HK-2 (cell line): Measurements from ENCODE around the gene LHB.
"Not testable (repeated sequence)": the region's sequence is repeated elsewhere in the genome, so short reads cannot be mapped to it uniquely, and the experiment has no call there.

Experiments used
- DNase-seq: peaks from one replicate; pipeline ENCODE4 v3.0.0-alpha.2; 2018; ENCODE audit not compliant: unreplicated experiment

Gene LHB

DNA sequence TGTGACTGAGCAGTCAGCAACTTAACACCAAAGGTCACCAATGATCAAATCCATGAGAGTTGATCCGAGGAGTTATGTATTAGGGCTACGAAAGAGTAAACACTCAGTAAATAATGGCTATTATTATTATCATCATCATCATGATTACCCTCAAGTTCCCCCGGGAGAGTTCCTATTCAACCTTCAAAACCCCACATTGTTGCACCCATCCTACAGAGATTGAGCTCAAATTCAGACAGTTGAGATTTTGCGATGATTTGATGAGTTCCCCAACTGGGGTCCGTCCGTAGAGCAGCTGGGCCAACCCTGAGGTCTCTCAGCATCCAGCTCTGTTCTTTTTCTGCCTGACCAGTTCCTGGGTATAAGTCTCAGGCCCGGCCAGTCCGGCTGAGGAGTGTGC is 21.2 kb upstream of the LHB start:
- not testable (repeated sequence) for DNase-seq

DNA sequence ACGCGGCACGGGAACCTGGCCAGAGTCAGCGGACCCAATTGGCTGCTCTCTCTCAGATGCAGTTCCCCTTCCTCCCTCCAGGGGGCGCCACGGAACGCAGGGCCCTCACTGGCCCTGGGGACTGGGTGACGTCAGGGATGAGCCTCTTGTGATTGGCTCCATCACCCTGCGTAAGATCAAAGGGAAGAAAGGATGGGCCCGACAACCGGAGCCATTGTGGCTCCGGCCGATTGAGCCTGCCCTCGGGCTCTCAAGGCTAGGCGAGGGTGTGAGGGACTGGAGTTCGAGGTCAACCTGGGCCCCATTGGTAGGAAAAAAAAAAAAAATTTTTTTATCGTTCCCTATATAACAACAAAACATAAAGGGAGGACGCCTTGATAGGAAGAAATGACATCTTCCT is 19.9 kb upstream of the LHB start, which contains the start of gene CGB1:
CGB1 (minus strand) TSS at position 81 of the 400 bp plus-strand sequence. CDS start 184 bp downstream, outside the sequence.
- DNase-seq = not testable (repeated sequence)

DNA sequence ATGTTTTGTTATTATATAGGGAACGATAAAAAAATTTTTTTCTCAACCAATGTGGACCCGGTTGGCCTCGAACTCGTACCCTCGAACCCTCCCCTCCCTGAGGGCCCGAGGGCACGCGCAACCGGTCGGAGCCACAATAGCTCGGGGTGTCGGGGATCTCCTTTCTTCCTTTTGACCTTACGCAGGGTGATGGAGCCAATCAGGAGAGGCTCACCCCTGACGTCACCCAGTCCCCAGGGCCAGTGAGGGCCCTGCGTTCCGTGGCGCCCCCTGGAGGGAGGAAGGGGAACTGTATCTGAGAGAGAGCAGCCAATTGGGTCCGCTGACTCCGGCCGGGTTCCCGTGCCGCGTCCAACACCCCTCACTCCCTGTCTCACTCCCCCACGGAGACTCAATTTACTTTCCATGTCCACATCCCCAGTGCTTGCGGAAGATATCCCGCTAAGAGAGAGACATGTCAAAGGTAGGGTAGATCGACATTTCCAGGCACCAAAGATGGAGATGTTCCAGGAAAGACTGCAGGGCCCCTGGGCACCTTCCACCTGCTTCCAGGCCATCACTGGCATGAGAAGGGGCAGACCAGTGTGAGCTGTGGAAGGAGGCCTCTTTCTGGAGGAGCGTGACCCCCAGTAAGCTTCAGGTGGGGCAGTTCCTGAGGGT is 14.9 kb upstream of the LHB start, which contains the start of gene CGB2:
CGB2 (plus strand) TSS at position 249 of the 660 bp plus-strand sequence; CDS start at position 455, 206 bp downstream.
- not testable (repeated sequence) for DNase-seq

DNA sequence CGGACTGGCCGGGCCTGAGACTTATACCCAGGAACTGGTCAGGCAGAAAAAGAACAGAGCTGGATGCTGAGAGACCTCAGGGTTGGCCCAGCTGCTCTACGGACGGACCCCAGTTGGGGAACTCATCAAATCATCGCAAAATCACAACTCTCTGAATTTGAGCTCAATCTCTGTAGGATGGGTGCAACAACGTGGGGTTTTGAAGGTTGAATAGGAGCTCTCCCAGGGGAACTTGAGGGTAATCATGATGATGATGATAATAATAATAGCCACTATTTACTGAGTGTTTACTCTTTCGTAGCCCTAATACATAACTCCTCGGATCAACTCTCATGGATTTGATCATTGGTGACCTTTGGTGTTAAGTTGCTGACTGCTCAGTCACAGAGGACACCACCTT is 13.4 kb upstream of the LHB start:
- DNase-seq = not testable (repeated sequence)

- peak; percentile 56 for DNase-seq
These were observed 12.9 kb upstream of the LHB start for GRCh38 chr19:49029749-49030148.

DNA sequence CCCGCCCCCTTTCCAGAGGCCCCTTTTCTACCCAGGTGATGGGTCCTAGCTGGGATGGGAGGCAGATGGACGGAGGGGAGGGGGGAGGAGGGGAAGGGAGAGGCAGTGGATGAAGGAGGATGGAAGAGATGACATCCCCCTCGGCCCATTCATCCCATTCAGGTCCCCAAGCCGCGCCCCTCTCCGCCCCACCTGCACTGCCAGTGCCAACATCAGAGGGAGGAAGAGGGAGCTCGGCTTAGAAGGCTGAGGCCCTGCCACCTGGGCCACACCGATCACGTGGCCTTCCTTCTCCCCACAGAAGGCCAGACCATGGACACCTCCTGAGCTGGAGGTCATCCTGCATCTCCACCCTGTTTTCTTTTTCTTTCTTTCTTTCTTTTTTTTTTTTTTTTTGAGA is 11.8 kb upstream of the LHB start:
- DNase-seq = not testable (repeated sequence)

GRCh38 chr19:49025599-49025998 is 8.7 kb upstream of the LHB start:
- DNase-seq = not testable (repeated sequence)

DNA sequence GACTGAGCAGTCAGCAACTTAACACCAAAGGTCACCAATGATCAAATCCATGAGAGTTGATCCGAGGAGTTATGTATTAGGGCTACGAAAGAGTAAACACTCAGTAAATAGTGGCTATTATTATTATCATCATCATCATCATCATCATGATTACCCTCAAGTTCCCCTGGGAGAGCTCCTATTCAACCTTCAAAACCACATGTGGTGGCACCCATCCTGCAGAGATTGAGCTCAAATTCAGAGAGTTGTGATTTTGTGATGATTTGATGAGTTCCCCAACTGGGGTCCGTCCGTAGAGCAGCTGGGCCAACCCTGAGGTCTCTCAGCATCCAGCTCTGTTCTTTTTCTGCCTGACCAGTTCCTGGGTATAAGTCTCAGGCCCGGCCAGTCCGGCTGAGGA is 8.2 kb upstream of the LHB start:
- DNase-seq = not testable (repeated sequence)

- DNase-seq = not testable (repeated sequence)
These were observed 7.3 kb upstream of the LHB start, which contains the start of gene CGB3 for GRCh38 chr19:49024233-49024632. Gene CGB3, minus strand, starts transcription at chr19:49024333. Its CDS starts 362 bp downstream, at chr19:49023971.

DNA sequence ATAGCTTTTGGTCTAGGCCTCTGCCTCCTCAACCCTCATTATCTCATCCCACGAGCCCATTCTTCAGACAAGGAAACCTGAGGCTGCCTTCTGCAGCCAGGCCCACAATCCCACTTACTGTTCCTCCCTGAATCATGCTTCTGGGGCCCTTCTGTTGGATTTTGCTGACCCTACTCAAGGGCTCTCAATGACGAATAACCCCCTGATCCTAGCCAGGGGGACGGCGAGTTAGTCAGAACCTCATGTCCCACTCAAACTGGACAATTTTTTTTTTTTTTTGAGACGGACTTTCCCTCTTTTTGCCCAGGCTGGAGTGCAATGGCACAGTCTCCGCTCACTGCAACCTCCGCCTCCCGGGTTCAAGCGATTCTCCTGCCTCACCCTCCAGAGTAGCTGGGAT is 5.2 kb upstream of the LHB start:
- no peak for DNase-seq

- peak; percentile 81 for DNase-seq
These were observed 4.3 kb upstream of the LHB start for GRCh38 chr19:49020931-49021895.

- peak; percentile 60 for DNase-seq
These were observed 3.5 kb upstream of the LHB start for GRCh38 chr19:49020342-49020741.

GRCh38 chr19:49019242-49019932 is 2.5 kb upstream of the LHB start:
- peak; percentile 64 for DNase-seq

DNA sequence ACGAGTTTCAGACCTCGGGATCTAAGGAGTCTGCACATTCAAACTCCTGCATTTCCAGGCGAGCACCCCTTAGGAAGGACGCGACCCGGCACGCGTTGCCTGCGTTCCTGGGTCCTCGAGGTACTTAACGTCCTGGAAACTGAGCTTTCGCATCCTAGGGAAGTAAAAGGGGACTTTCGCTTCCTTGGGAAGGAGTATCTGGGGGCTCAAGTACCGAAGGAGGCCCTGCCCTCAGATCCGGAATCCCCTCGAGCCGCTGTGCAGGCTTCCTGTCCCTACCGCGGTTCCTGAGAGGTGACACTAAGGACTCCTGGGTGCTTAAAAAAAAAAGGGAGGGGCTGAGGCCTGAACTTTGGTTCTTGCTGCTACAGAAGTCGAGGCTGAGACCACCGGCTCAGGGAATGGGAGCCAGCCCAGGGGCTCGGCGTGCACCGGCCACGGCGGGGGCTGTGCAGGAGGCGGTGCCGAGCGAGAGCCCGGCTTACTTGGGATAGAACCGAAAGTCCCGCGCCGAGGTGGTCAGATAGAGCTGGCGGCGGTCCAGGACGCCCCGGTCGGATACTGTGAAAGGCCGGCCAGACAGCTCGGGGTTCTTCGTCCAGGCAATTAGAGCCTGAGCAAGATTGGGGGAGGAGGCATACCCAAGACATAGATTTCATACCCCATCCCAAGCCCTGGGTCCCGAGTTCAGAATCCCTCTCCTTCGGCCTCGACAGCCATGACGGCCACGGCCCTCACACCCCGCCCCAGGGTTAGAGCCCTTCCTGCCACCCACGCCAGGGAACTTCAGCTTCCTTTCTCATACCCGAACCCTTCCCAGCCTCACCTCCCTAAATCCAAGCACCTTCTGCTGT is 1.7 kb upstream of the LHB start:
- not testable (repeated sequence) for DNase-seq

DNA sequence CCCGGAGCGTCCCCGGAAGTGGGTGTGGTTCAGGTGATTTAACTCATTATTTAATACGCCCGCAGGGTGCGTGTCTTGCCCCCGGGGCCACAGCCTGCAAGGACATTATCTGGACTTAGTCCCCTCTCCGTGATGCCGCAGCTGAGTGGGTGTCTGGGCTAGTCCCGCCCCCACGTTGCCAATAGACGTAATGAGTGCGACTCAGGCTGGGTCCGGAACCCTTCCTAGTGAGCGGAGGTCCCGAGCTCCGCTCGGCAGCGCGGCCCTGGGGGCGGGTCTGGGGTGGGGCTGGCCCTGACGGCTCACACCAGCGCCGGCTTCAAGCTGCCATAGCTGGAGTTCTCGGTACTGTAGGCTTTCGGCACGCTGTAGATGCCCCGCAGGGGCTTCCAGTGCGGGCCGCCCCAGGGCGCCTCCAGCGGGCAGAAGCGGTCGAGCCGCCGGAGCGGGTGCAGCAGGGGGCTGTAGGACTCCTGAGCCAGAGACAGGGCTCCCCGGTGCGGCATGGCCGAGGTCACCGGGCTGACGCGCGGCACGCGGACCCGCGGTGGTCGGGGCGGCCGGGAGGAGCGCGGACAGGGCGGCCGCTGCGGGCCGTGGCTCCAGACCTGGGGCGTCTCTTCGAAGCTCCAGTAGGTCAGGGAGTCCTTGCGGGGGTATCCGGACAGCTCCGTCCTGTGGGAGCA is 918 bp upstream of the LHB start:
- no peak for DNase-seq

- no peak for DNase-seq
These were observed 638 bp downstream of the LHB start for GRCh38 chr19:49016067-49016839.

GRCh38 chr19:49014870-49015255 is 2.0 kb downstream of the LHB start:
- DNase-seq = no peak

DNA sequence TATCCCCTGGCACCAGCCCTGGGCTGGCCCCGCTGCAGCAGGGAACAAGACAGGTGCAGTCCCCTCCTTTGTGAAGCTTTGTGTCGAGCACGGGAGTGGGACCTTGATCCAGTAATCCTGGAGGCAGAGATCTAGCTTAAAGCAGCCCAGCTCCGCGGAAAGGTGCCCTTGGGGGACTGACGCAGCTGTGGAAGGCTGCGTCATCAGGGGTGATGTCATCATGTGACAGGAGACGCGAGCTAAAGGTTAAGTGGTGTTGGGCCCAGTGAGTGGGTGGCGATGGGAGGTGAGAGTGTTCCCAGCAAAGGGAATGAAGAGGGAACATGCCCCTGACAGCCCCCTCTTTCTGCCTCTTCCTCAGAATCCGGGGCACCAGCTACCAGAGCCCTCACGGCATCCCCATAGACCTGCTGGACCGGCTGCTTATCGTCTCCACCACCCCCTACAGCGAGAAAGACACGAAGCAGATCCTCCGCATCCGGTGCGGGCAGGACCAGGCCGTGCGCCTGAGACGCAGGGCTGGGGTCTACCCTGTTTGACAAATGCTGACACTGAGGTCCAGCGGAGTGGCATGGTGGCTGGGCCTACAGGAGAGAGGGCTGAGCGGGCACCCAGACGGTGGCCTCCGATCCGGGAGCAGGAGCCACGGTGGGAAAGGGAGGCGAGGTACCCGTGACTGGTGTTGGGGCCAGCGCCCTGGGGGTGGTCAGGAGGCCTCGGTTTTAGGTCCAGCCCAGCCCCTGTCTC is 2.6 kb downstream of the LHB start:
- DNase-seq = no peak

GRCh38 chr19:49011194-49011593 is 5.7 kb downstream of the LHB start:
- DNase-seq = no peak
